Measurements from ENCODE around the gene CRYM.

GRCh38 chr16:21263640-21264570 lies 14.2 kb downstream of the CRYM start:
- TF ChIP-seq CTCF (IDR thresholded peaks at IDR 0.05) (no peak), POLR2A (IDR thresholded peaks at IDR 0.05) (no peak)
